Activated naive CD4-positive, alpha-beta T cell treated with Interleukin-2 at 50 U/mL for 16 hours (primary cell): ENCODE data around the gene WNT3A.

Source experiments
- DNase-seq: peaks from one replicate; pipeline ENCODE4 v3.0.0-alpha.2; 2020

WNT3A gene

GRCh38 chr1:228072658-228073043 is 65.9 kb downstream of the WNT3A start:
- DNase-seq = no peak

GRCh38 chr1:228073061-228073856 is 66.5 kb downstream of the WNT3A start:
- DNase-seq = no peak

- DNase-seq = no peak
These were observed 67.2 kb downstream of the WNT3A start for GRCh38 chr1:228073857-228074545.

- no peak for DNase-seq
These were observed 68.3 kb downstream of the WNT3A start for GRCh38 chr1:228074954-228075730.

GRCh38 chr1:228075801-228076271 is 69.0 kb downstream of the WNT3A start:
- DNase-seq = no peak

- no peak for DNase-seq
These were observed 70.1 kb downstream of the WNT3A start for GRCh38 chr1:228076796-228077430.

GRCh38 chr1:228077565-228078330 is 71.0 kb downstream of the WNT3A start:
- no peak for DNase-seq

- DNase-seq = no peak
These were observed 72.2 kb downstream of the WNT3A start for GRCh38 chr1:228079013-228079412.

GRCh38 chr1:228079601-228080263 is 72.9 kb downstream of the WNT3A start:
- no peak for DNase-seq

- DNase-seq = no peak
These were observed 74.3 kb downstream of the WNT3A start for GRCh38 chr1:228081144-228081543.

- DNase-seq = peak; percentile 28
These were observed 74.9 kb downstream of the WNT3A start for GRCh38 chr1:228081578-228082213.

- peak; percentile 89 for DNase-seq
These were observed 75.6 kb downstream of the WNT3A start, which contains the start of gene ARF1 for GRCh38 chr1:228082214-228082917. ARF1 (plus strand) TSS chr1:228082708; CDS start chr1:228097115, 14,407 bp downstream.

- DNase-seq = peak; percentile 44
These were observed 76.4 kb downstream of the WNT3A start for GRCh38 chr1:228082918-228083870.

- DNase-seq = no peak
These were observed 77.1 kb downstream of the WNT3A start for GRCh38 chr1:228083871-228084278.

GRCh38 chr1:228084325-228084724 is 77.5 kb downstream of the WNT3A start:
- DNase-seq = peak; percentile 17

GRCh38 chr1:228084797-228085196 is 78.0 kb downstream of the WNT3A start:
- no peak for DNase-seq

GRCh38 chr1:228085287-228085951 is 78.6 kb downstream of the WNT3A start:
- DNase-seq = no peak

GRCh38 chr1:228087771-228088251 is 81.0 kb downstream of the WNT3A start:
- peak; percentile 39 for DNase-seq
